Right lobe of liver (tissue), 6 donors: ENCODE results near the gene ZMYM4. TPM values are rescaled to one million over a fixed set of nuclear protein-coding genes. Genes with fewer than 3 reads are reported as not detected.

ENCODE experiments used
- ATAC-seq, 4 donors: fragments of 200-7000 bp; cut with Tn5 transposase; one replicate each; pipeline ENCODE4 v1.9.1; 2020; ENCODE audit warnings: mild to moderate bottlenecking in 4 of 4, moderate library complexity in 4 of 4
- DNase-seq, 3 donors: peaks; one replicate each; pipeline ENCODE4 v3.0.0-alpha.2; 2020
- H3K27ac ChIP-seq, 3 donors: fragments of 200-600 bp; one replicate each; pipeline ENCODE4 v1.8.0; 2022
- H3K27me3 ChIP-seq, 2 donors: fragments of 200-600 bp; one replicate each; pipeline ENCODE4 v1.8.0; 2022
- H3K36me3 ChIP-seq, 4 donors: fragments of 200-600 bp; sonication (generic) in 1 of 4; one replicate each; pipeline versions ENCODE4 v1.5.1 to v1.8.0; 2017 to 2022; ENCODE audit warnings: control low read depth in 1 of 4
- H3K4me1 ChIP-seq, 4 donors: fragments of 200-600 bp; sonication (generic) in 1 of 4; one replicate each; pipeline versions ENCODE4 v1.5.1 to v1.8.0; 2017 to 2022; ENCODE audit warnings: control low read depth in 1 of 4
- H3K4me3 ChIP-seq, 3 donors: fragments of 200-600 bp; one replicate each; pipeline ENCODE4 v1.8.0; 2022
- H3K9me3 ChIP-seq, 4 donors: fragments of 200-600 bp; sonication (generic) in 1 of 4; one replicate each; pipeline versions ENCODE4 v1.5.1 to v1.8.0; 2017 to 2022; ENCODE audit warnings: control low read depth in 1 of 4
- CTCF ChIP-seq, 4 donors: fragments of 200-600 bp in 3 of 4; fragments of 450-650 bp in 1 of 4; IDR thresholded peaks; one replicate each; pipeline versions ENCODE4 v1.5.1 to v1.8.0; 2016 to 2022; ENCODE audit warnings: antibody characterized with exemption in 4 of 4, mild to moderate bottlenecking in 2 of 4
- POLR2A ChIP-seq: fragments of 450-650 bp; IDR thresholded peaks from one replicate; pipeline ENCODE4 v1.6.1; 2017; ENCODE audit warnings: antibody characterized with exemption, mild to moderate bottlenecking
- WGBS: methylation state at CpG from one replicate; pipeline ENCODE4 v1.1.6; 2018; ENCODE audit warnings: low coverage, low lambda C conversion rate; ENCODE audit not compliant: insufficient coverage; ENCODE audit errors: missing lambda C conversion rate; 5-methylcytosine and 5-hydroxymethylcytosine counted together
- intact Hi-C, 2 donors: fragments of 100-400 bp; cut with DNase I; formaldehyde crosslinking; loops; one replicate each; pipeline versions ENCODE4 v1.11.2 to v1.14.1; 2022
- total RNA-seq, 6 experiments: library from RNA; depleted of rRNA in 2 of 6; stranded (reverse); fragments of >200 nt in 2 of 6; fragmentation: NEBNext Ultra II Directional in 3 of 6; extraction: Animal tissue kit (Norgen Biotek cat#: 25700) in 3 of 6; gene quantifications; one replicate each; pipeline versions ENCODE4 v1.1.0 to v1.2.4, GENCODE V29; 2016 to 2023
- donor health status: DM: no; HTN: yes; CAD: no.
- donor health status: DM: no; HTN: no; CAD: no.
- donor health status: DM: no; HTN: no; CAD: no.
- donor health status: DM: no; HTN: yes; CAD: no.
- donor health status: DM: no; HTN: yes; CAD: no.

ZMYM4 gene
- total RNA-seq, 6 experiments from 2014 or later = 13.3 to 20.4 (median 17.1) TPM

- Histone ChIP-seq H3K36me3 (no peaks in the 10 kb centered on the region), H3K4me3 (no peak overlapping the region), H3K9me3 (no peaks in the 10 kb centered on the region), H3K27ac (no peak overlapping the region), H3K4me1 (peaks cover 0 to 5% (median 0%) of the 10 kb centered on the region in 4 donors), H3K27me3 (no peaks in the 10 kb centered on the region)
- no peak for DNase-seq
- no peak for ATAC-seq
- TF ChIP-seq CTCF (IDR thresholded peaks at IDR 0.05) = no peak
- no peak for TF ChIP-seq POLR2A
- intact Hi-C loops = no loop called here
- 87% methylated on average over 5 of the region's 5 CpGs for WGBS
Observed at GRCh38 chr1:35247256-35247655, 21.3 kb upstream of the ZMYM4 start.

- 100% methylated on average over 2 of the region's 2 CpGs for WGBS
- DNase-seq (no peak), ATAC-seq (no peak)
- H3K4me3 ChIP-seq = no peak overlapping the region
- no peak for TF ChIP-seq POLR2A
- TF ChIP-seq CTCF (IDR thresholded peaks at IDR 0.05) = no peak
- H3K4me1 ChIP-seq = no peaks in the 10 kb centered on the region
- H3K9me3 ChIP-seq = no peaks in the 10 kb centered on the region
- no peak overlapping the region for H3K27ac ChIP-seq
- H3K27me3 ChIP-seq = no peaks in the 10 kb centered on the region
- no peaks in the 10 kb centered on the region for H3K36me3 ChIP-seq
- intact Hi-C loops = no loop called here
Observed at GRCh38 chr1:35253941-35254340, 14.6 kb upstream of the ZMYM4 start.

GRCh38 chr1:35255276-35255675 lies 13.2 kb upstream of the ZMYM4 start:
- Histone ChIP-seq H3K27ac (no peak overlapping the region), H3K36me3 (no peaks in the 10 kb centered on the region), H3K27me3 (no peaks in the 10 kb centered on the region), H3K9me3 (no peaks in the 10 kb centered on the region), H3K4me3 (no peak overlapping the region), H3K4me1 (no peaks in the 10 kb centered on the region)
- ATAC-seq (no peak), DNase-seq (no peak)
- intact Hi-C loops = no loop called here
- 82% methylated on average over 4 of the region's 4 CpGs for WGBS
- TF ChIP-seq CTCF (IDR thresholded peaks at IDR 0.05) (no peak), POLR2A (no peak)

GRCh38 chr1:35259561-35259960 lies 8.9 kb upstream of the ZMYM4 start:
- Histone ChIP-seq H3K9me3 (no peaks in the 10 kb centered on the region), H3K36me3 (no peaks in the 10 kb centered on the region), H3K27ac (no peak overlapping the region), H3K27me3 (no peaks in the 10 kb centered on the region), H3K4me1 (no peaks in the 10 kb centered on the region), H3K4me3 (no peak overlapping the region)
- DNase-seq = no peak
- WGBS = 89% methylated on average over 1 of the region's 1 CpG
- intact Hi-C loops = no loop called here
- no peak for TF ChIP-seq POLR2A
- no peak for TF ChIP-seq CTCF (IDR thresholded peaks at IDR 0.05)
- no peak for ATAC-seq
